HFFc6 (cell line): ENCODE measurements around the gene TFPT. TPM values are rescaled to one million over a fixed set of nuclear protein-coding genes. Genes with fewer than 3 reads are reported as not detected.

Source experiments
- DNase-seq: peaks from one replicate; pipeline ENCODE4 v3.0.0-alpha.2; 2018
- H3K27ac Mint-ChIP-seq: 2 replicates; pipeline ENCODE4 v1.8.0; 2020; ENCODE audit warnings: mild to moderate bottlenecking, mixed read lengths
- H3K27me3 Mint-ChIP-seq: 2 replicates; pipeline ENCODE4 v1.8.0; 2021; ENCODE audit warnings: mild to moderate bottlenecking, moderate library complexity, mixed read lengths; ENCODE audit not compliant: insufficient read depth
- H3K36me3 Mint-ChIP-seq: 2 replicates; pipeline ENCODE4 v1.8.0; 2021; ENCODE audit warnings: low read depth, mixed read lengths
- H3K4me1 Mint-ChIP-seq: 2 replicates; pipeline ENCODE4 v1.8.0; 2020; ENCODE audit warnings: low read depth, mixed read lengths
- H3K4me3 Mint-ChIP-seq: 2 replicates; pipeline ENCODE4 v1.8.0; 2020; ENCODE audit warnings: mild to moderate bottlenecking, moderate library complexity, mixed read lengths
- H3K9me3 Mint-ChIP-seq: 2 replicates; pipeline ENCODE4 v1.8.0; 2020; ENCODE audit warnings: mild to moderate bottlenecking, mixed read lengths
- total RNA-seq, 6 experiments: library from RNA; stranded (reverse); fragmentation: NEBNext Ultra II Directional; extraction: Animal tissue kit (Norgen Biotek cat#: 25700); gene quantifications; 2 replicates in 1 of 6; 3 replicates in 5 of 6; pipeline ENCODE4 v1.2.3, GENCODE V29; 2021
- TF ChIP-seq, protein P1 (sequence below): fragments of 200-600 bp; sonication (generic); IDR thresholded peaks from 2 replicates; pipeline ENCODE4 v1.5.0; 2021; ENCODE audit warnings: antibody characterized with exemption, mild to moderate bottlenecking

TFPT gene
- total RNA-seq, 6 experiments from 2014 or later, result 9.3 to 15.4 (median 14.5) TPM

DNA sequence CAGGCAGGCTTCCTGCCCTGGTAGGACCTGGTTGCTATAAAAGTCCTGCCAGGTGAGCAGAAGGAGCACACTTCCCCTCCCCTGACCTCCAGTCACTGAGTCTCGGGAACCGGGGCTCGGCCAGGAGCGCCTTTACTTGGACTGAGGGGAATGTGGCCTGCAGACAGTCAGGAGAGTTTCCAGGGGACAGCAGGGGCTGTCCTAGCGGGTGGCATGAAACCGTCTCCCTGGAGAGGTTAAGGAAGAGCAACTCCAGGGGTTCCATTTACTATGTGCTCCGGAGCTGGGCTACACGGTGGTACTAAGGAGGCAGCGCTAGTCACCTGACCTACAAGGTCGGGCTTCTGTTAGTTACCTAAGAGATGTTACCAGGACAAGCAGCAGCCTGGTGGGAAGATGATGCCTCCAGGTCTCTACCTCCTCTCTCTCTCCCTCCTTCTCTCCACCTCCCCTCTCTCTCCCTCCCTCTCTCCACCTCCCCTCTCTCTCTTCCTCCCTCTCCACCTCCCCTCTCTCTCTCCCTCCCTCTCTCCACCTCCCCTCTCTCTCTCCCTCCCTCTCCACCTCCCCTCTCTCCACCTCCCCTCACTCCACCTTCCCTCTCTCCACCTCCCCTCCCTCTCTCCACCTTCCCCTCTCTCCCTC lies 18.0 kb upstream of the TFPT start:
- TF ChIP-seq, protein P1, sequence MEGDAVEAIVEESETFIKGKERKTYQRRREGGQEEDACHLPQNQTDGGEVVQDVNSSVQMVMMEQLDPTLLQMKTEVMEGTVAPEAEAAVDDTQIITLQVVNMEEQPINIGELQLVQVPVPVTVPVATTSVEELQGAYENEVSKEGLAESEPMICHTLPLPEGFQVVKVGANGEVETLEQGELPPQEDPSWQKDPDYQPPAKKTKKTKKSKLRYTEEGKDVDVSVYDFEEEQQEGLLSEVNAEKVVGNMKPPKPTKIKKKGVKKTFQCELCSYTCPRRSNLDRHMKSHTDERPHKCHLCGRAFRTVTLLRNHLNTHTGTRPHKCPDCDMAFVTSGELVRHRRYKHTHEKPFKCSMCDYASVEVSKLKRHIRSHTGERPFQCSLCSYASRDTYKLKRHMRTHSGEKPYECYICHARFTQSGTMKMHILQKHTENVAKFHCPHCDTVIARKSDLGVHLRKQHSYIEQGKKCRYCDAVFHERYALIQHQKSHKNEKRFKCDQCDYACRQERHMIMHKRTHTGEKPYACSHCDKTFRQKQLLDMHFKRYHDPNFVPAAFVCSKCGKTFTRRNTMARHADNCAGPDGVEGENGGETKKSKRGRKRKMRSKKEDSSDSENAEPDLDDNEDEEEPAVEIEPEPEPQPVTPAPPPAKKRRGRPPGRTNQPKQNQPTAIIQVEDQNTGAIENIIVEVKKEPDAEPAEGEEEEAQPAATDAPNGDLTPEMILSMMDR, result no peak
- Mint-ChIP-seq H3K9me3 (no peaks in the 10 kb centered on the region), H3K4me1 (peaks cover 10% of the 10 kb centered on the region), H3K27me3 (no peaks in the 10 kb centered on the region; the same call in 1 of the 2 replicates), H3K27ac (no peak overlapping the region), H3K4me3 (no peak overlapping the region), H3K36me3 (no peaks in the 10 kb centered on the region)
- no peak for DNase-seq

DNA sequence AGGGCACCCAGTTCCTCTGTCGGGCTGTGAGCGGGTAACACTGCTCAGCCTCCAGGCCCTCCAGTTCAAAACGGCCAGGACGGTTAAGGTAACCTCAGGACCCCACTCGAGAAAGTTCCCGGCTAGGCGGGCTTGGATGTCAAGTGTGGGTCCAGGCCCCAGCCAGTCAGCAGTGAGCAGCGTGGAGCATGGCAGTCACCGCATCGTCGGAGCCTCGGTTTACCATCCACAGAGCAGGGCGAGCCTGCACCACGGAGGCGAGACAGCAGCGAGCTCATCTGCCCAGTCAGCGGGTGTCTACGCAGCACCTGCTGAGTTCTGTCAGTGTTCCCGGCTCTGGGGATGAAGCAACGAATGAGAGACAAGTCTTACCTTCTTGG lies 14.2 kb upstream of the TFPT start:
- Mint-ChIP-seq H3K27me3 (no peaks in the 10 kb centered on the region; the same call in none of the 2 replicates), H3K27ac (no peak overlapping the region), H3K4me1 (no peaks in the 10 kb centered on the region), H3K36me3 (peaks cover 8% of the 10 kb centered on the region), H3K4me3 (no peak overlapping the region), H3K9me3 (no peaks in the 10 kb centered on the region)
- TF ChIP-seq, protein P1, result no peak
- no peak for DNase-seq

DNA sequence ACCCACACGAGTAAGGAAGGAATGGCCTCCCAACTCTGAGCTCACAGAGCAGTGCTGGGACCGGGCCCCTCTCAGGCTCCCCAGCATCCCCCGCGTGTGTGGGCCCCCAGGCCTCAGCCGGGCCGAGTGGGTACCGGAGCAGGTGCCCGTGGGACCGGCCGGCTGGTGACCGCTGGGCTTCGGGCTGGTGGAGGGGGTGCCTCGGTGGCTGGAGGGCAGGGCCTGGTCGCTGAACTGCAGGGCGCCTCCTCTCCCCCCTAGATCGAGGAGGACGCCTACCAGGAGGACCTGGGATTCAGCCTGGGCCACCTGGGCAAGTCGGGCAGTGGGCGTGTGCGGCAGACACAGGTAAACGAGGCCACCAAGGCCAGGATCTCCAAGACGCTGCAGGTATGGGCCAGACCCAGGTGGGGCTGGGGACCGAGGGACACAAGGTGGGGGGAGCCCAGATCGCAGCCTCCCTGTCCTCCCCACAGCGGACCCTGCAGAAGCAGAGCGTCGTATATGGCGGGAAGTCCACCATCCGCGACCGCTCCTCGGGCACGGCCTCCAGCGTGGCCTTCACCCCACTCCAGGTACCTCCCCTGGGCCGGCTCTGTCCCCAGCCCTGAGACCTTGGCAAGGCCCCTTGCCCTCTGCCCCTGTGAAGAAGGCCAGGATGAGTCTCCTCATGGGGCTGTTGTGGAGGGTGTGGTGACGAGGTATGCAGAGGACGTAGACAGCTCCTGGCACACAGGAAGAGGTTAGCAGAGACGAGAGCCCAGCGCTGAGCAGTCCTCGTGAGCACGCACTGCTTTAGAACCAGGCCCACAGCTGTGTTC lies 13.5 kb upstream of the TFPT start:
- Mint-ChIP-seq H3K4me3 (no peak overlapping the region), H3K4me1 (no peaks in the 10 kb centered on the region), H3K9me3 (no peaks in the 10 kb centered on the region), H3K36me3 (peaks cover 8% of the 10 kb centered on the region), H3K27me3 (no peaks in the 10 kb centered on the region; the same call in 1 of the 2 replicates), H3K27ac (no peak overlapping the region)
- TF ChIP-seq, protein P1, result no peak
- DNase-seq, result no peak

DNA sequence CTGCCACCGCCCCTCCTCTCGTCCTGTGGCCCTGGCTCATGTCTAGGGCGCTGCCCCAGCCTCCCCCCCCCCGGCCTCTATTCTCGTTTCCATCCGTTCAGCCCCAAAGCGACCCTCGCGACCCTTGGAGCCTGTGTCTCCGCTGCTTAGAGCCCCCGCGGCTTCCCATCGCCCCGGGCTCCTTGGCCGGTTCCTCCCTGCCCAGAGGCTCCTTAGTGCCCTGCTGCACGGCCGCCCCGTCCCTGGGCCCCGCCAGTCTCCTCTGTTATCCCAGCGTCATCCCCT lies 12.9 kb upstream of the TFPT start:
- H3K4me3 Mint-ChIP-seq, result no peak overlapping the region
- H3K4me1 Mint-ChIP-seq, result no peaks in the 10 kb centered on the region
- DNase-seq, result no peak
- H3K27ac Mint-ChIP-seq, result no peak overlapping the region
- H3K36me3 Mint-ChIP-seq, result peaks cover 8% of the 10 kb centered on the region
- TF ChIP-seq, protein P1, result no peak
- no peaks in the 10 kb centered on the region; the same call in 1 of the 2 replicates for H3K27me3 Mint-ChIP-seq
- no peaks in the 10 kb centered on the region for H3K9me3 Mint-ChIP-seq

DNA sequence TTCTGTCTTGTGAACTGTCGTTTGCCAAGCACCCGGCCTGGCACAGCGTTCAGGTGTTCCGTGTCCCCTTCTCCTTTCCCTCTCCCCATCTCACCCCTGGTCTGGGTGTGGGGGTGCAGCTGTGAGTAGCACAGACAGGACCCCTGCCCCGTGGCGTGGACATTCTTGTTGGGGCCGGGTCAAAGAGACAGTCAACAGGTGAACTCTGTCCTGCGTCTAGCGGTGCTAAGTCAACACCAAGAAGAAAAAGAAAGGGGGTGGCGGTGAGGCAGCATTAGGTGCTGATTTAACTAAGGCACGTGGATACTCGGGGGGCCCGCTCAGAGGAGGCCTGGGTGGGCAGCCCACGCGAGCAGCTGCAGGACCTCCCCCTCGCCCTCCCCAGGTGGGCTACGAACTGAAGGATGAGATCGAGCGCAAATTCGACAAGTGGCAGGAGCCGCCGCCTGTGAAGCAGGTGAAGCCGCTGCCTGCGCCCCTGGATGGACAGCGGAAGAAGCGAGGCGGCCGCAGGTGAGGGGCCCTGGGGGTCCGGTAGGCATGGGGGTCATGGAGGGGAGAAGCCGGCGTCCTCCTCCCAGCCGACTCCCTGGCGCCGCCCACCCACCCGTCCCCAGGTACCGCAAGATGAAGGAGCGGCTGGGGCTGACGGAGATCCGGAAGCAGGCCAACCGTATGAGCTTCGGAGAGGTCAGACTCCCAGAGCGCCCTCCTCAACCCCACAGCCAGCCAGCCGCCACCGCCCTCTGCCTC lies 12.4 kb upstream of the TFPT start:
- Mint-ChIP-seq H3K36me3 (peaks cover 8% of the 10 kb centered on the region), H3K27me3 (no peaks in the 10 kb centered on the region; the same call in 1 of the 2 replicates), H3K4me3 (no peak overlapping the region)

More for the DNA sequence above, 12.4 kb upstream of the TFPT start:
- TF ChIP-seq, protein P1, result no peak
- DNase-seq, result no peak
- H3K9me3 Mint-ChIP-seq, result no peaks in the 10 kb centered on the region
- H3K27ac Mint-ChIP-seq, result no peak overlapping the region
- H3K4me1 Mint-ChIP-seq, result no peaks in the 10 kb centered on the region
